ENCODE data around the gene HSH2D.
A peak's percentile ranks its signal among the peaks of the same experiment; 100 is the strongest.
"Not testable (repeated sequence)": the region's sequence is repeated elsewhere in the genome, so short reads cannot be mapped to it uniquely, and the experiment has no call there.

The HSH2D gene

DNA sequence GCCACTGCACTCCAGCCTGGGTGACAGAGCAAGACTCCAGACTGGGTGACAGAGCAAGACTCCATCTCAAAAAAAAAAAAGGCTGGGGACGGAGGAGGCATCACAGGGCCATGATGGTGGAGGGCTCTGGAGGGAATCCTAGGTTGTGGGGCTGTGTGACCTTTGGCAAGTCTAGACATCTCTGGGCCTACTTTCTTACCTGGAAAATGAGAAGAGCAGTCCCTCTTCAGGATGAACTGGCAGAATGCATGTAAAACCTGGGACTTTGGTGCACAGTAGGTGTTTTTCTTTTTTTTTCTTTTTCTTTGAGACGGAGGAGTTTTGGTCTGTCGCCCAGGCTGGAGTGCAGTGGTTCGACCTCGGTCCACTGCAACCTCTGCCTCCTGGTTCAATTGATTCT lies 16.2 kb downstream of the HSH2D start:
- DNase-seq: no peak

DNA sequence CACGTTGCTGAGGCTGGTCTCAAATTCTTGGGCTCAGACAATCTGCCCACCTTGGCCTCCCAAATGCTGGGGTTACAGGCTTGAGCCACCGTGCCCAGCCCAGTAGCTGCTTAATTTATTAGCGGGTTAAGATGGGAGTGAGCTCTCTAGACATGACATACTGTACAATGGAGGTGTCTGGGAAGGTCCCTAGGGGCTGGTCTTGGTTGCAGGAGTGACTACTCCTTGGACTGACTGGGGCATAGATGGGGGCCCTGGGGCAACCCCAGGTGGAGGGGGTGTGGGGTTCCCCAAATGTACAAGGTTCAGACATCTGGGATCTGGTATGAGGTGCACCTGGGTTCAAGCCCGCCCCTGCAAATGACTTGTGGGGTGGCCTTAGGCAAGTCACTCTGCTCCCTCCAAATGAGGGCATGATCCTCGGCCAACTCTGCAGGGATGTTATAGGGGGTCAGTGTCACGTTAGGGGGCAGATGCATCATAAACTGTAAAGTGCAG lies 17.0 kb downstream of the HSH2D start:
- no peak for DNase-seq

DNA sequence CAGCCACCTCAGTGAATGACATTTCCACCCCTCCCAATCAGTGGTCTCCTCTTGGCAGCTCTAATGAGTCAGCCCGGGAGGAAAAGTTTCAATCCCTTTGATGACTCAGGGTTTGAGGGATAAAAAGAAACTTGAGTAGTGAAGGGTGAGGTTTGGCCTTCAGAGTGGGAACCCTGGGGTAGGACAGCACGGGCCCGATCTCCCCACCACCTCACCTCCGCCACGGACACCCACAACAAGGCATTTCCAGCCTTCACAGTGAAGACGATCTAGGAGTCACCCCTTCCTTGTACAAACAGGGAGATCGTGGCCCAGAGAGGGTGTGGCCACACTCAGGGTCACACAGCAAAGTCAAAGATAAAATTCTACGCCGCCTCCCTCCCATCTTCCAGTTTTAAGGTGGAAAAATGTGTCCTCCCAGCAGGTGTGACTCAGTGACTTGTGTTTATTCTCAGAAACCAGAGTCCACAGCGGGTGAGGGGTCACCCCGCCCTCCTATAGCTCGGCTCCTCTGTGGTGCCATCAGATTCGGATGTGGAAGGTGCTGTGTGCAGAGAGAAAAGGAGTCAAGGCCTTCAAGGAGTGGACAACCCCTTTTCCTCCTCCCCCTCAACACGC lies 17.6 kb downstream of the HSH2D start:
- no peak for DNase-seq

DNA sequence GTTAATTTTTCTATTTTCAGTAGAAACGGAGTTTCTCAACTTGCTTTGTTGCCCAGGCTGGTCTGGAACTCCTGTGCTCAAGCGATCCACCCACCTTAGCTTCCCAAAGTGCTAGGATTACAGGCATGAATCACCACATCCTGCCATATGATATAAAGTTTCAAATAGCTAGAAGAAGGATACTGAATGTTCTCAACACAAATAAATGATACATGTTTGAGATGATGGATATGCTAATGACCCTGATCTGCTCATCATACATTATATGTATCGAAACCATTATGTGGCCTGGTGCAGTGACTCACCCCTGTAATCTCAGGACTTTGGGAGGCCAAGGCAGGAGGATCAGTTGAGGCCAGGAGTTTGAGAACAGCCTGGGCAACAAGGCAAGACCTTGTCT lies 18.4 kb downstream of the HSH2D start:
- DNase-seq: no peak

DNA sequence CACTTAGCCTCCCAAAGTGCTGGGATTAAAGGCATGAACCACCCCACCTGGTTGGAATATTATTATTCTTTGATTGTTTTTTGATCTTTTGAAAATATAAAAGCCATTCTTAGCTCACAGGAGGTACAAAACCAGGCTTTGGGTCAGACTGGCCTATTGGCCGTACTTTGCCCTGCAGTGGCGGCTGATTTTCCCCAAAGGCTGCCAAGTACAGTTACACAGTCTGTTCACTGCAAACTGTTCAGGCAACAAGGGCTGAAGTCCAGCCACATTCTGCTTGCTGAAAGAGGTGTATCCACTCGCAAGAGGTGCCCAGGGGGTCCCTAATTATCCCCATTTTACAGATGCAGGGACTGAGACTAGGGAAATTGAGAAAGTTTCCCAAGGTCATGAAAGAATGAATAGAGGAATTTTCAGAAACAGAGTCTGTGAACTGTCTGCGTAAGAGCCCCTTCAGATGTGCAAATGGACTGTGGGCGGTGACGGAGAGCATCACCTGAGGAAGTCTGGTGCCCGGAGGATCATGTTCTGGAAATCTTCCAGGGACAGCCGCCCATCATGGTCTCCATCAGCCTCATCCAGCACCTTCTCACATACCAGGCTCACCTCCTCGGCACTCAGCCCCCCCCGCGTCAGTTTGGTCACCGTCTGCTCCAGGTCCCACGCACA lies 20.9 kb downstream of the HSH2D start:
- DNase-seq: no peak

DNA sequence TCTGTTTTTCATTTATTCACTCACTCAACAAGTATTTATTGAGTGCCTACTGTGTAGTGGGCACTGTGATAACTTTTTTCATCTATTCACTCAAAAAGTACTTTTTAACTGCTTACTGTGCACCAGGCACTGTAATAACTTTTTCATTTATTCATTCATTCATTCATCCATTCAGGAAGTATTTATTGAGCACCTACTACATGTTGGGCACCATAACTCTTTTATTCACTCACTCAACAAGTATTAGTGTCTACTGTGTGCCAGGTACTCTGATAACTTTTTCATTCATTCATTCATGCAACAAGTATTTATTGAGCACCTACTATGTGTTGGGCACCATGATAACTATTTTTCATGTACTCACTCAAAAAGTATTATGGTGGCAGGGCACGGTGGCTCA lies 22.9 kb downstream of the HSH2D start:
- DNase-seq: no peak

DNA sequence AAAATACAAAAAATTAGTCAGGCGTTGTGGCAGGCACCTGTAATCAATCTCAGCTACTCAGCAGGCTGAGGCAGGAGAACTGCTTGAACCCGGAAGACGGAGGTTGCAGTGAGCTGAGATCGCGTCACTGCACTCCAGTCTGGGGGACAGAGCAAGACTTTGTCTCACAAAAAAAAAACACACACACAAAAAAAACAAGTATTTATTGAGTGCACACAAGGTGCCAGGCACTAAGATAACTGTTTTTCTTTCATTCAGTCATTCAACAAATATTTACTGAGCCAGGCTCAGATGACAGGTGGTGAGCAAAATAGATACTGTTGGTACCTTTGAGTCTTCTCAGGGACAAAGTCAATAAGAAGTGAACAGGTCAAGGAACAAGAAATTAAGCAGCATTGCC lies 23.6 kb downstream of the HSH2D start:
- no peak for DNase-seq

DNA sequence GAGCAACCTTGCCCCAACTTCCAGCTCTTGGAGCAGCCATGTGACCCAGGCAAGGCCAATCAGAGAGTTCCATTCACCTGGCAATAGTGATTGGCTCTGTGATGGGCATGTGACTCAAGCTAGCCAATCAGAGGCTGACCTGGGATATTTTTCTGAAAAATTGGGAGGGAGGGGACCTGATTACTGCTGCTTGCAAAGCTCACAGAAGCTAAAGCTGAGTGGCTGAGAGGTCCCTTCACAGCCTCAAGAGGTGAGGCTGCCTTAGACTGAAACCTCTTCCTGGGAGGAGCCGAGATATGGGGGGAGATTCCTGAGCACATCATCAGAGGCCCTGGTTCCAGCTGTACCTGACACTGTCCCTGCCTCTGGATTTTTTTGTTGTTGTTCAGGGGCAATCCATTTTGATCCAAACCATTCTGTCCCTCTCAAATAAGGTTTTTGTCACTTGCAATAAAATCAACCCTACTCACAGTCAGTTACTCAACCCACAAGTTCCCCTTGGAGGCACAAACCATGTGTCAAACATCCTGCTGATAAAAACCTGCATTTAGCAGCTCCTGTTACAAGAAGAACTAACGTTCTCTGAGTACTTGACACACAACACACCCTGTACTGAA lies 25.1 kb downstream of the HSH2D start:
- no peak for DNase-seq

DNA sequence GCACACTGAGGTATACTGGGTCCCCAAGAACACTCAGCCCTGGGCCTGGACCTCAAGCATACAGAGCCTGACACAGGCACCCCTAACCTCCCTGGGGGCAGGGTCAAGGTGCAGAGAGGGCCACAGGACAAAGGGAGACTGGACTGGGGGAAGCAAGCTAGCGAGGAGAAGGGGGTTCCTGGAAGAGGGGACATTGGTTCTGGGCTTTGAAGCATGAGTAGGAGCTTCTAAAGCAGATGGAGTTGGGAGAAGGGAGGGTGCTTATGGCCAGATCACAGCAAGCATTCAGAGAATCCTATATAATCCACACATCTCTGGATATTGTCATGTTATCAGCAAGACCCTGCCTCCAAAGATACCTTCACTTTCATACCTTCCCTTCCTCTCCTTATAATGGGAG lies 26.6 kb downstream of the HSH2D start:
- no peak for DNase-seq

DNA sequence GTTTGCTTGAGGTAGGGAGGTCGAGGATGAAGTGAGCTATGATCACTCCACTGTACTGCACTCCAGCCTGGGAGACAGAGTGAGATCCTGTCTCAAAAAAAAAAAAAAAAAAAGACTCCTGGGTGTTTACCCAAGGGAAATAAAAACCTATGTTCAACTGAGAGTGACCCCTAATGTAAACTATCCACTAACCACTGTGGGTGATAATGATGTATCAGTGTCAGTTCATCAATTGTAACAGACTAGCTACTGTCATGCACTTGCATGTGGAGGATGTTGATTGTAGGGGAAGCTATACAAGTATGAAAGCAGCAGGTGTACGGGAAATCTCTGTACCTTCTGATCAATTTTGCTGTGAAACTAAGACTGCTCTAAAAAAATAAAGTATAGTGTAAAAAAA lies 32.5 kb downstream of the HSH2D start:
- DNase-seq: no peak

DNA sequence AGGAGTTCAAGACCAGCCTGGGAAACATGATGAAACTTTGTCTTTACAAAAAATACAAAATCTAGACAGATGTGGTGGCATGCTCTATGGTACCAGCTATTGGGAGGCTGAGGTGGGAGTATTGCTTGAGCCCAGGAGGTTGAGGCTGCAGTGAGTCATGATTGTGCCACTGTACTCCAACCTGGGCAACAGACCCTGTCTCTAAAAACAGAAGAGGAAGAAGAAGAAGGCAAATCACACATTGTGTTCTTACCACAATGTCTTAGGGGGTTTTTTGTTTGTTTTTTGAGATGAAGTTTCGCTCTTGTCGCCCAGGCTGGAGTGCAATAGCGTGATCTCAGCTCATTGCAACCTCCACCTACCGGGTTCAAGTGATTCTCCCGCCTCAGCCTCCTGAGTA lies 35.4 kb downstream of the HSH2D start:
- DNase-seq: not testable (repeated sequence)

DNA sequence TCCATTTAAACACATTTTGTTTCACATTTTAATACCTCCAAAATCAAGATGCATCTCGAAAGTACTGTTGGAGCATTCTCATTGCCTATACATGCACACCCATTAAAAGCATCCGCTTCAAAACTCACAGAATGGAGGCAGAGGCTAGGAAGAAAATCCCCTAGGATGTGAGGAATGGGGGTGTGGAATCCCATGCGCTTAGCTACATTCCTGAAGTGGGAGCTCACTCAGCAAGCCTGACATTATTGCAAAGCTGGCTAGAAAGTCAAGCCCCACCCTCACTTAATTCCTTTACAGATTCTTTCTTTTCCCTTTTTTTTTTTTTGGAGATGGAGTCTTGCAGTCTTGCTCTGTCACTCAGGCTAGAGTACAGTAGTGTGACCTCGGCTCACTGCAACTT lies 37.1 kb downstream of the HSH2D start:
- DNase-seq: no peak

DNA sequence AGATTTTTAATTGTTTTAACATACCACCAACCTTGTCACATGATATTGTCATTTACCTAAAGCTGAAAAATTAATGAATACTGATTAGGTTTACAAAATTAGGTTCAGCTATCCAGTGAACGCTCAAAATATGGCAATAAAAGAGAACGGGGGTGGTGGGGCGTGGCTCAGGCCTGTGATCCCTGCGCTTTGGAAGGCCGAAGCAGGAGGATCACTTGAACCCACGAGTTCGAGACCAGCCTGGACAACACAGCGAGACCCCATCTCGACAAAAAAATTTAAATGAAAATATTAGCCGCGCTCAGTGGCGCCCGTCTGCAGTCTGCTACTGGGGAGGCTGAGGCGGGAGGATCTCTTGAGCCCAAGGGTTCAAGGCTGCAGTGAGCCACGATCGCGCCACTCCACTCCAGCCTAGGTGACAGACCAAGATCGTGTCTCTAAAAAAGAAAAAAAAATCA lies 41.2 kb downstream of the HSH2D start:
- no peak for DNase-seq

DNA sequence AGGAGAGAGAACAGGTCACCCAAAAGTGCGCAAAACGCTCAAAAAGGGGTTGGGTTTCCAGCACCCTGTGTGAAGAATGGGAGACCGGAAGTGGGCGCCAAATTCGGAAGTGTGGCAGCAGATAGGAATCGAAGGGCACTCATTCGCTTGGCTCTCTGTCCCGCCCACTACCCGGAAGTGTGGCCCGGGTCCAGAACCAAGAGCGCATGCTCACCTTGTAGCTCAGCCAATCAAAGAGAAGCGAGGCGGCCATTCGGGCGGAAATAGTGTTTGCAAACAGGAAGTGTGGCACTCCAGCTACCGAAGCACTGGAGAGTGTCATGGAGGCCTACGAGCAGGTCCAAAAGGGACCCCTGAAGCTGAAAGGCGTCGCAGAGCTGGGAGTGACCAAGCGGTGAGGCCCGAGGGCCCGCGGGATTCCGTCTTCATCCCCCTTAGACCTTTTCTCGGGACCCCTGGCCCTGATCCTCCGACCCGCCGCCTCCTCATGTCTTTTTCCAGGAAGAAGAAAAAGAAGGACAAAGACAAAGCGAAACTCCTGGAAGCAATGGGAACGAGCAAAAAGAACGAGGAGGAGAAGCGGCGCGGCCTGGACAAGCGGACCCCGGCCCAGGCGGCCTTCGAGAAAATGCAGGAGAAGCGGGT lies 41.8 kb downstream of the HSH2D start, which contains the start of gene FAM32A:
FAM32A (plus strand) TSS at position 288 of the 645 bp plus-strand sequence; CDS start at position 321, 33 bp downstream.
- DNase-seq: peak; percentile 93

DNA sequence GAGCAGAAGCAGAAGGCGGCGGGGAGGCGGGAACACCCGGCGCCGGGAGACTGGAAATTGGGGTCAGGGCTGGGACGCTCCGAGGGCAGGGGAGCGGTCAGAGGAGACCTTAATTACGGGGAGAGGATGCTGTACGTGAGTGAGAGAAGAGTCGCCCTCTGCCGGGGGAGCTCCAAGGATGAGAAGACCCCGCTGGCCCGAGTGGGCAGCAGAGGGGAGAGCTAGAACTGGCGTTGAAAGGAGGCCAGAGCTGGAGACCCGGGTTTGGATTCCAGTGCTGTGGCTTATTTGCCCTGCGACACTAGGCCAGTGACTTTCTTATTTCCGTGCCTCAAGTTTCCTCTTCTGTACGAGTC lies 42.3 kb downstream of the HSH2D start:
- DNase-seq: no peak

DNA sequence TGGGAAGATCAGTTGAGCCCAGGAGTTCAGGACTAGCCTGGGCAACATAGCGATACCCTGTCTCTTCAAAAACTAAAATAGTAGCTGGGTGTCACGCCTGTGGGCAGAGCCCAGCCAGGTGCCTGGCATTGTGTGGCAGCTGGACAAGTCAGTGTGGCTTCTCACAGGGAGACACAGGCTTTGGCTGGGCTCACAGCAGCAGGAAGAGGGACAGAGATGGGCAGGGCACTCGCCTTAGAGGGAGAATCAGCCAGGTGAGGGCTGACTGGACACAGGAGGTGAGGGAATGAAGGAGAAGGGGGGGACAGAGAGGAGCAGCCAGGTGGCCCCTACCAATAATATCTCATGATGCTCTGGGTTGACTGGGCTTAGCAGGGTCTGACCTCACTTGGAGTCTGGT lies 45.0 kb downstream of the HSH2D start:
- DNase-seq: no peak

DNA sequence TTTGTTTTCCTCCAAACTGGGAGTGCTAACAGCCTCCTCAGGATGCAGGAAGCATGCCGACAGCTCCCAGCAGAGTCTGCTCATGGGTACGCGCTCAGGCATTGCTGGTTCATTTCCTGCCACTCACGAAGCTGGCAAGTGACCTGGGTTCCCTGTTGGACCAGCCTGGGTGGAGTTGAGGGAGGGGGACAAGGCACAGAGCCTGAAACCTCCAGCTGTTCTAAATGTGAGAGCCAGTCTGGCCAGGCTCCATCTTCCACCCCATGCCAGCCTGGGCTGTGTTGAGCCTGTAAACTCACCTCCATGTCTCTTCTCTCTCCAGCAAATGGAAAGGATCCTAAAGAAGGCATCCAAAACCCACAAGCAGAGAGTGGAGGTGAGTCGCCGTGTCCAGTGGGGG lies 46.7 kb downstream of the HSH2D start:
- DNase-seq: no peak

DNA sequence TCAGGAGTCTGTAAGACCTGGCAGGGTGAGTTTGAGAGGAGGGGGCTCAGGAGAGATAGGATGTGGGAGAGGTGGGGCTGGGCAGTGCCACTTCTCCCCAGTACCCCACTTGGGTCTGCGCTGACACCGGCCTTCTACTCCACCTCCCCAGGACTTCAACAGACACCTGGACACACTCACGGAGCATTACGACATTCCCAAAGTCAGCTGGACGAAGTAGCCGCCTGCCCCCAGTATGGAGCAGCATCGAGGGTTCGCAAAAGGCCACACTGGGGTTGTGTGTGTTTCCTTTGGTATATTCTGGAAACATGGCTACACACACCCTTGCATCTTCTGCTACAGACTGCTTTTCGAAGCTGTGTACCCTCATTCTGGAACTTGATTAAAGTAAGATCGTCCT lies 47.3 kb downstream of the HSH2D start:
- DNase-seq: no peak

DNA sequence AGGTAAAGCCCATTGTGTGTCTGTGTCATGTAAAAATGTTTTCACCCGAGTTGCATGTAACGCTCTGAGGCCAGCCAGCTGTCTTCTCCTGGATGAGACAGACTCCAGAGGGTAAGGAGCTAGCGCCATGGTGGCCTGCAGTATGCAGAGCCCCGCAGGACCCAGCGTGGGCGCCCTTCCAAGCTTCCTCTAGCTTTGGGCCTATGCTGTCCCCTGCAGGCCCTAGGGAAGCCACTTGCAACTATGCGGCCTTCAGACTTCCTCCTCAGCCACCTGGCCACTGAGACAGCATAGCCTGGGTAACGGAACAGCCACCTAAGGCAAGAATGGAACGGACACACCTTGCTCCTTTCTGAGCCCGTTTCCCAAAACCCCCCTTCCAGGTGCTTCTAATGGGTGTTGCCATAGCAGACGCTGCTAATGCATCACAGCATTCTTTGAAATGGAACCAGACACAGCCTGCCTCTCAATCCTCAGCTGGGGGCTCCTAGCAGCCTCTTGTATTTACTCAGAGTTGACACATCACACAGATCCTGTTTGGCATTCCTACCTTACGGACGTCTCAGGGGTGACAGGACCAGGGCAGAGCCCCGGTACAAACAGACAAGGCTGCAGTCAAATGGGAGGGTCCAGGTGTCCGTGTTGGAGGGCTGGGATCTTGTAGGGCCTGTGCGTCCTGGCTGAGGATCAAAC lies 47.9 kb downstream of the HSH2D start:
- no peak for DNase-seq

DNA sequence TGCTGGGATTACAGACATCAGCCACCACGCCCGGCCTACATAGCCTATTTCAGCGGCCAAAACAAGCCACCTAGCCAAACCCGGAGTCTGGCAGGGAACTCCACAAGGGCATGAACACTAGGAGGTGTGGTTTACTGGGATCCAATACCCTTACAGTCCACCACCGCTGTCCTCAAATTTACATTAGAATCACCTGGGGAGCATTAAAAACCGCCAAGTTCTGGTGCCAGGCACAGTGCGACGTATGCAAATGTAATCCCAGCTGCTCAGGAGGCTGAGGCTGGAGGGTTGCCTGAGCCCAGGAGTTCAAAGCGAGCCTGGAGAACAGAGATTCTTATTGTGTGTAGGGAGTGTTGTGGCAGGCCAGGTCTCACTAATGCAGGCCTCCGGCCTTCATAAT lies 50.0 kb downstream of the HSH2D start:
- no peak for DNase-seq

DNA sequence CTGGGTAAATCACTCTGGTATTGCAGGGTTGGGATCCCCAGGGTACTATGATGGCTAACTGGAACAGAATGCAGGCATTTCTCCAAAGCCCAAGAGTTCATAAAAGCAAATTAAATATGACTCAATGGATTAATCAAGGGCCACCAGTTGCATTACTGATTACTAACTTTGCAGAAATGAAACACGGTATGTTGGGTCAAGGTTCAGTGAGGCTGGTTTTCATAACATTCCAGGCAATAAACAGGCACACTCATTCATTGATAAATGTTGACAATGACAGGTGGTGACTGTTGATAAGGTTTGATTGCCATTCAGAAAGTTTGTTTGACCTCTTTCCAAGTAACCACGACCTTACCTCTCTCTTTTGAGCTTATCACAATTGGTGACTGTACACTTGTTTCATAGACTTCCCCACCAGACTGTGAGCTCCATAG lies 53.7 kb downstream of the HSH2D start:
- DNase-seq: no peak

DNA sequence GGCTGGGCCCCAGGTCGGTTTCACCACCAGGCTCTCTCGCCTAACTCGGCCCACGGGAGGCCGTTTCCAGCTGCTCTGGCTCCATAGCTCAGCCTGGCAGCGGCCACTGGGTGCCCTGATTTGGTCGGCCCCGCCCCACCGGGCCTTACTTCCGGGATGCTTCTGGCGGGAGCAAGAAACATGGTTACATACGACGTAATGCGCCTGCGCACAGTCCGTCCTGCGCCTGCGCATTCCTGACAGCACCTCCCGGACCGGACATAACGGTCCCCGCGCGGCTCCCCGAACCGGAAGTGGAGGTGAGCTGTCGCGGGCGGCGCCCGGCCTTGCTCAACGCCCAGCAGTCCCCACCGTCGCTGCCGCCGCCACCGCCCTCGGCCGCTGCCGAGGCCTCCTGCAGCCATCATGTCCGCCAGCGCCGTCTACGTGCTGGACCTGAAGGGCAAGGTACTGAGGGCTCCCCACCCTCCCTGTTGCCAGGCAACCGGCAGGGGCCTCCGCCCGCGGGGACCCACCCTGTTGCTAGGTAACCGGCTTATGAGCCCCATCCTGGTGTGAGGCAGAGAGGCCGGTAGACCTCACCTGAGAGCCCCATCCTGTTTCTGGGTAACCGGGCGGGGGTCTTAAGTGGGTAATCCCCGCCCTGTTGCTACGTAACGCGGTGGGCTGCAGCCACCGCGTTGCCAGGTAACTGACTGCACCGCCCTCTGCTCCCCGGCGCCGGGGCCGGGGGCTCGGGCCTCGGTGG lies 54.3 kb downstream of the HSH2D start, which contains the start of gene AP1M1:
AP1M1 (plus strand) TSS at position 290 of the 748 bp plus-strand sequence; CDS start at position 406, 116 bp downstream.
- peak; percentile 72 for DNase-seq

DNA sequence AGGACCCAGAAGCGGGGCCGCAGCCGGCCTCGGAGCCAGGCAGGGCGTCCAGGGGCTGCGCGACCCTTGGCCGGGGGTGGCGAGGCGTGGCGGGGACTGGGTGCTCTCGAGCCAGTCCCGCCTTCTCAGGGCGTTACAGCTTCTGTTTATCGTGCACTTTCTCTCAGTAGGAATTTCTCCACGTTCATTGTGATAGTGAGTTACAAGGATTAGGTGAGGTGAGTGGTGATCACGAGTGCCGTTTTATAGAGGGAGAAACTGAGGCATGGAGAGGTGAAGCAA lies 54.8 kb downstream of the HSH2D start:
- DNase-seq: no peak

Measured in NCI-H1436 treated with DMSO at 0.1 percent for 48 hours (cell line).